GM23248 (cell line): ENCODE results near the gene CNIH4.
"Not testable (repeated sequence)": the region's sequence is repeated elsewhere in the genome, so short reads cannot be mapped to it uniquely, and the experiment has no call there.

Experiments
- EZH2 ChIP-seq: fragments of 200-600 bp; sonication (generic); IDR thresholded peaks from 2 replicates; pipeline ENCODE4 v1.6.1; 2018; ENCODE audit warnings: antibody characterized with exemption, mild to moderate bottlenecking; ENCODE audit not compliant: insufficient read depth, poor library complexity, severe bottlenecking
- EZH2phosphoT487 ChIP-seq: fragments of 200-600 bp; sonication (generic); IDR thresholded peaks from 2 replicates; pipeline ENCODE4 v1.6.1; 2018; ENCODE audit warnings: antibody characterized with exemption, moderate library complexity, mild to moderate bottlenecking, low read depth; ENCODE audit not compliant: insufficient read depth

DNA sequence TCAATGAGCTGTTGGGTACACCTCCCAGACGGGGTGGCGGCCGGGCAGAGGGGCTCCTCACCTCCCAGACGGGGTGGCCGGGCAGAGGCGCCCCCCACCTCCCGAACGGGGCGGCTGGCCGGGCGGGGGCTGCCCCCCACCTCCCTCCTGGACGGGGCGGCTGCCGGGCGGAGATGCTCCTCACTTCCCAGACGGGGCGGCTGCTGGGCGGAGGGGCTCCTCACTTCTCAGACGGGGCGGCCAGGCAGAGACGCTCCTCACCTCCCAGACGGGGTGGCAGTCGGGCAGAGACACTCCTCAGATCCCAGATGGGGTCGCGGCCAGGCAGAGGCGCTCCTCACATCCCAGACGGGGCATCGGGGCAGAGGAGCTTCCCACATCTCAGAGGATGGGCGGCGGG lies 7.0 kb upstream of the CNIH4 start:
- not testable (repeated sequence) for TF ChIP-seq EZH2, EZH2phosphoT487
